Ramos (cell line): ENCODE data around the gene AK8.

Source experiments
- in situ Hi-C: fragments of 300-500 bp; cut with MboI; formaldehyde crosslinking; loops from one replicate; pipeline ENCODE4 v1.14.3; 2022; ENCODE audit warnings: low sequenced_read_pairs; ENCODE audit not compliant: unreplicated experiment

The AK8 gene

DNA sequence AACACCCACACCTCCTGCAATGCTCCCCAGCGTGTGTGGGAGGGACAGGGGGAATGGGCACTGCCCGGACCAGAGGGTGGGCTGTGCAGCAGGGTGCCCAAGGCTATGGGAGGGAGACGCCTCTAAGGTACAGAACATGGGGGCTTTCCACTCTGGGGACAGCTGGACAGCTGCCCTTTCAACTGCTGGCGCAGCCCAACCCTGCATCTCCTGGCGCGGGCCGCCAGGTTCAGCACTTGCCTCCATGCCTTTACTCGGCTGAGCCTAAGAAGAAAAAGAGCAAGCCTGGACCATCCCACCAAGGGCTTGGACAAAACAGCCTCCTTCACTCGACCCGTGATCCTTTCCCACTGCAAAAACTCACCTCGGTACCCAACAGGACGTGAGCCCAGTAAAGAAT, 15.0 kb downstream of the AK8 start:
- in situ Hi-C loops = no loop called here

DNA sequence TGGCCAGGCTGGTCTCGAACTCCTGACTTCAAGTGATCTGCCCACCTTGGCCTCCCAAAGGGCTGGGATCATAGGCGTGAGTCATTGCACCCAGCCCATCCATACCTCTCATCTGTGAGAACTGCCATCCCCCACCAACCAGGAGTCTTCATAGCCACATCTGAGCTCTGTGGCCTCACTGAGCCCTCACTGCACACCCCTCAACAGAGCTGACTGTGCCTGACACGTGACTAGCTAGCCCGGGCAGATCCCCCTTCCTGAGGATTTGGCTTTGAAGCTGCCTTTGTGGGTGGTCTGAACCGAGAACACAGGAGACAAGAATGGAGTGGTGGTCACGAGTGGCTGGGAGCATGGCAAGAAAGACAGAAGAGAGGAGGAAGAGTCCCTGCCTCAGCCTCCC, 15.6 kb downstream of the AK8 start:
- in situ Hi-C loops = no loop called here

DNA sequence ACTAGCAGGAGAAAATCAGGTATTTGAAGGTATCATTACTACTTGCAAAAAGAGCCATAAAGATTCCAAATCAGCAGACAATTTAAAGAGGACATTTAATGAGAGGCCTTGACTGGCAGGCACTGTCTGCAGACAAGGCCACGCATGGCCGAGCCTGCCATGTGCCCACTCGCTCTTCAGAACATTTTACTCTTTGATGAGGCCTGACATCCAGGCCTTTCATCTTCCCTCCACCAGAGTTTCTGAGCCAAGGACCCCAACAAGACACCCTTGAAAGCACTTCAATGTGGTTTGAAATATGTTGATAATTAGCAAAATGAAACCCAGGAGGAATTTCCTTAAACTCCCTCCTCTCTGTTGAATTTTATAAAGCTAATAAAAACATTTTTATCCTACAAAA, 16.4 kb downstream of the AK8 start:
- in situ Hi-C loops = no loop called here

DNA sequence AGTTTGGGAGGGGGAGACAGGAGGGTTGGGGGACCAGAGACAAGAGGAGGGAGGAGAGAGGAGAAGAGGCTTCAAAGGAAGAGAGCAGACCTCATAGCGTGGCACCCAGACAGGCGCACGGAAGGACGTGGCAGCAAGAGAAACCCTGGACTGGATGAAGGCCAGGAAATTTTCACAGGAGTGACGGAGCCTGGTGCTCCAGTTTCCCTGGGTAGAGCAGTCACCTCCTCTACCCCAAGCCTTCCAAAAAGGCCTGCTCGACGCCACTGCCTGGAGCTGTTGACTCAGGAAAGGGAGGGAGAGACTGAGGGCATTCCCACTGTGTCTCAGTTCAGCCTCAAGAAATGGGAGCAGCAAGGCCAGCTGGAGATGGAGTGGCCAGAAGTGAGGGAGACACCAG, 19.3 kb downstream of the AK8 start:
- in situ Hi-C loops = no loop called here

DNA sequence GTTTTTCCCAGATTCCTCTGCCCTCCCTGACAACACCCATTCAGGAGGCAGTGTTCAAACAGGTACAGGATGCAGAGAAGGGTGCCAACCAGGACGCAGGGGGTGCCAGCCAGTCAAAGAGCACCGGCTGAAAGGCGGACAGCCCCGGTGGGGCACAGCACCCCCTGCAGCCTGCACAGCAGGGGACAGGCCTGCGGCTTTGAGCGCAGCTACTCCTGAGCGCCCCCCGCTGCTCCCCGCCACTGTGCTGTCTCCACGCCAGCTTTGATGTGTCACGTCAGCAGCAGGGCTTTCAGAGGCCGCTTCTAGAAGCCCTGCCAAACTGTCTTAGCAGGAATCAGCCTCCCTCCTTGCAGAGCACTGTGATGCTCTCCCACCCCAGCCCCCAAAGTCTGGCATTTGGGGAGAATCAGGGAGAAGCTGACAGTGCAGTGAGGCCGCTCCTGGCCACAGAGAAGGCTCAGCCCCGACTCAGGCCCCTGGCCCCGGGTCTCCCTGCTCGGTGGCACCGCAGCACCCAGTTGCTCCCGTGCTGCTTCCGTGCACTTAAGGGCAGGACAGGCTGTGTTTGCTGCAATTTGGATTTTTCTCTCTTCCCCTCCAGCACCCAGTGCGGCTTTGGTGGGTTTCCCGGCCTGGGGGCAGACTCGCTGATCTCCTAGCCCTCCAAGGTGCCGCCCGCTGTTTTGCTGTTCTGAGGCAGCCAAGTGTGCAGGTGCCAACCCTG, 20.3 kb downstream of the AK8 start:
- in situ Hi-C loops = no loop called here

DNA sequence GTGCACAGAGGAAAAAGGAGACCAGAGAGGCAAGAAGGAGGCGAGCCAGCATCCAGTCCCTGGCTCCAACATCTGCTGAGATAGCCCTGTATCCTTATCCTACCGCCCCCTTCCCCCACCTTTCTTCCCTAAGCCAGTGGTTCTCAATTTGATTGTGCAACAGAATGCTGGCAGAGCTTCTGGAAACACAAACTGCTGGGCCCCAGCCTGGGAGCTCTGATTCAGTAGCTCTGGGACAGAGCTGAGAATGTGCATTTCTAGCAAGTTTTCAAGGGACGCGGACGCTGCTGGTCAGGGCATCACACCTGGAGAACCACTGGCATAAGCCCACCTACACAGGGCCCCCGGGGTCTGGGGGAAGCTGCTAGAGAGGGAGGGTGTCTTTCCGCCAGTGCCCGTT, 21.1 kb downstream of the AK8 start:
- in situ Hi-C loops = no loop called here

DNA sequence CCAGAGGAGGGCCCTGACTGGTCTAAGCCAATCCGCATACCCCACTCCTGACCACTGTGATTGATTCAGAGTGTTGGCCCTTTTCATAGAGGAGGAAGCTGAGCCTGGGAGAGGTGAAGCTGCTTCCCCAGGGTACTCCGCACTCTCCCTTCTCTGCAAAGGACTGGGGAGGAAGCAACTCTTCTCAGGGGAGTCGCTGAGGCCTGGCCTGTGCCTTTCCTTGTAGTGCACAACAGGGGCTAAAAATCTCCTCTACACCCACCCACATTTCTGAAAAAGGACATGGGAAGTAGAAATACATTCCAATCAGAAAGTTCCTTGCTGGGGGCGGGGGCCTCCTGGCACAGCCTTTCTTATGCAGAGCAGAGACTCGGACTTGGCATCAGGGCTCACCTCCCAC, 22.2 kb downstream of the AK8 start:
- in situ Hi-C loops = no loop called here

DNA sequence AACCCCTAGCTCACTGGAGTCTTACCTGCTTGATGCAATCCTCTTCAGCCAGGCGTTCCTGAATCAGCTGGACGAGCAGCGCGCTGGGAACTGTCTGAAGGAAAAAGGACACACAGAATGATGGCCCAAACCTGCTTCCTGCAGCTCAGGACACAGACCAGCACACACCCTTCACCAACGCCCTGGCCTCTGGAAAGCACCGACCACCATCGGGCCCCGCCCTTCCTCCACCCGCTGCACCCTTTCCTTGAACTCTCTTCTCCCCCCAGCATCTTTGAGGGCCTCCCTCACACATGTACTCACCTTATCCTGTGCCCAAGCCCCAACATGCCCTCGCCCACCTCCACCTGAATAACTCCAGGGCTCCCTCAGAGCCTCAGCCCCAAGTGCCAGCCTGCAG, 23.3 kb downstream of the AK8 start:
- in situ Hi-C loops = no loop called here

DNA sequence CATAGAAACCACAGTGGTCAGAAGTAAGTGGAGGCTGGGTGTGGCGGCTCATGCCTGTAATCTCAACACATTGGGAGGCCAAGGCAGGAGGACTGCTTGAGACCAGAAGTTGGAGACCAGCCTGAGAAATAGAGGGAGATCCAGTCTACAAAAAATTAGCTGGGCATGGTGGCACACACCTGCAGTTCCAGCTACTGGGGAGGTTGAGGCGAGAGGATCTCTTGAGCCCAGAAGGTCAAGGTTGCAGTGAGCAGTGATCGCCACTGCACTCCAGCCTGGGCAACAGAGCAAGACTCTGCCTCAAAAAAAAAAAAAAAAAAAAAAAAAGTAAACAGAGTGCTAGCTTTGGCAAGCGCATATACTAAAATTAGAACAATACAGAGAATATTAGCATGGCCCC, 24.6 kb downstream of the AK8 start:
- in situ Hi-C loops = no loop called here

DNA sequence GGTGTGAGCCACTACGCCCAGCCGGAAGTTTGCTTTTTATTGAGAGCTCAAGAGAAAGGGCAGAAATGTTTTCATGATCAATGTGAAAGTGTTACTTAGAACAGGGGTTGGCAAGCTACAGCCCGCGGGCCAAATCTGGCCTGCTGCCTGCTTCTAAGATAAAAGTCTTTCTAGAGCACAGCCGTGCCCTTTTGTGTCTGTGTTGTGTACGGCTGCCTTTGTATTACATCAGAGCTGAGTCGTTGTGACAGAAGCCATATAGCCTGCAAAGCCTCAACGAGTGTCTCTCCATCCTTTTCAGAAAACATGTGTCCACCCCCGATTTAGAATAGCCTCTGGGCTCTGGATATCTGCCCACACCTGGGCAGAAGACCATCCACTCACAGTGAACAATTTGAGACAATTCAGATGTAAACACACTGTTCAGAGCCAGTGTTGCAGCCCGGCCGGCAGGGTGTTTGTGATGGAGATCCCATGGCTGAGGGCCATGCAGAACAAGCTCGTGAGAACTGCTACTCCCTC, 28.8 kb downstream of the AK8 start:
- in situ Hi-C loops = no loop called here

DNA sequence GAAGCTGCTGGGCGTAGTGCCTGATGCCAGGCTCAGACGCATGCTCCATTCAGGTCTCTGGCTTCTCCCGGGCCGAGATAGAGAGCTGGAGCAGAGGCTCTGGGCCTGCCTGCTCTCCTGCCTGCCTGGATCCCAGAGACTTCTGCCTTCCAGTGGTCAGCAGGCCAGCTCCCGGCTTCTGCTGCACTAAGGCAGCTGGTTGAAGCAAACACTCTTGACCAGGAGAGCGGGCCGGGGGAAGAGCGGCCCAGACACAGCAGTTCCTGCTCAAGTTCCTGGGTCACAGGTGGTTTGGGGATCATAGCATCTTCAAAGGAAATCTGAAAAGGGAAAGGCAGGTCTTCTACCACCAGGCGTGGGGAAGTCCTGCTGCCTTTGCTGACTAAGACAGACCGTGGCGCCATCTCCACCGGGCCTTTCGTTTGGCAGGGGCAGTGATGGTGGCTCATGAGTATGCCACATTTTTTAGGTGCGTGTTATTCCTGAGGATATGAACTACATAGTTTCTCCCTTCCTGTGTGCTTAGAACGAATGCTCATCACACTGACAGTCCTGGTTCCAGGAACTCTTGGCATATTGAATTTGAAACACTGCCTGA, 31.1 kb downstream of the AK8 start:
- in situ Hi-C loops = no loop called here

DNA sequence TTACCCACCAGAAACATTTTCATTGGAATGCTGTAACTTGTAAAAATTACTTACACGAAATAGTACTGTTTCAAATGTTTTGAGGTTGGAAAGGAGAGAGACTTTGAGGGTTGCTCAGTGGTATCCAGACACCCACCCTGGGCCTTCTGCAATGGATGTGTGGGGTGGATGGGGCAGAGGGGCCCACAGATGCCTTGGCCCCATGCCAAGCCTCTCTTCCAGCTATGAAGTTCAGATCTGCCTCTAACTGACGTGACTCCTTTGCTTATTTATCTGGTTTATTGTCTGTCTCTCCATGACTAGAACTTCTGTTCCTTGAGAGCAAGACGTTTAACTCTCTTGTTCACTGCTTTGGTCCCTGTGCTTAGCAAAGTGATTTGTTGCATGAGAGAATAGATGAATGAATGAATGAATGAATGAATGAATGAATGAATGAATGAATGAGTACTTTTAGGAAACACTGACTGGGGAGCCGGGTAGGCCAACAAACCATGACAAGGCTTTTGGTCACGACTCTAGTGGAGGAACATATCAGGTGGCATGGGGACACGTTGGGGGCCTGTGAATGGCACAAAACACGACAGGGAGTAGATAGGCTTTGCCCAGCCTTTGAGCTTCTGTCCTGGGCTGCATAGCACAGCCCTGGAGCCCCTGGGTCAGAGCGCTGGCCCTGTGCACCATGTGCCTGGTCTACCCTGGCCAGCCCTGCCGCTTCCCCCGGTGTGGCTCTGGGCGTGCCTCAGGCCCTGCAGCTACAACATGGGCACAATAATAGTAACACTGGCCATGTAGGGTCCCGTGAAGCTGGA, 31.8 kb downstream of the AK8 start:
- in situ Hi-C loops = no loop called here

DNA sequence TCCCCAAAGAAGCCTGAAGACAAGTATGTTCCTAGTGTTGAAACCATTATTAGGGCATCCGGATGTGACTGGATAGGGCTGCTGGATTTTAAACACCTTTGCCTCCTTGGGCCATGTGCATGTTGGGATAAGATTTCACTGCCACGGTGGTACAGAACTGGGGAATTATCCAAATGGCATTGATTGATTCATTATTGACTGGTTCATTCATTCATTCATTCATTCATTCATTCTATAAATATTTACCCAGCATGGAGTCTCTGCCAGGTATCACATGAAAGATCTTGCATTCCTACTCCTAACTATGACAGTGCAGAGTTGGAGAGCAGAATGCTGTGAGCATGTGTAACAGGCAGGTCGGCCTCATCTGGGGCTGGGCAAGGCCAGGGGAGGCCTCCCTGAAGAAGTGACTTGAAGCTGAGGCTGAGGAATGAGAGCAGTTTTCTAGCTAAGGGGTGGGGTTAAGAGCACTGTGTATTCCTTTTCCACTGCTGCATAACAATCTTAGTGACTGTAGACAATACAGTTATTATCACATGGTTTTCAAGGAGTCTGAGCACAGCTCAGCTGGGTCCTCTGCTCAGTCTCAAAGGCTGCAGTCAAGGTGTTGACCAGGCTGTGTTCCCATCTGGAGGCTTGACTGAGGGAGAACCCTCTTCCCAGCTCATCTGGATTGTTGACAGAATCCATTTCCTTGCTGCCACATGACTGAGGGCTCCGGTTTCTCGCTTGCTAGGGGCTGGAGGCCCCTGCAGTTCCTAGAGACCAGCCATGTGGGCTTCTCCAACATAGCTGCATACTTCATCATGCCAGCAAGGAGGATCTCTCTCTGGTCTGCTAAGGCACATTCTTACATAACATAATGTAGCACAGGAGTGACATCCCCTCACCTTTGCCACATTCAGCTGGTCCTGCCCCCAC, 35.7 kb downstream of the AK8 start:
- in situ Hi-C loops = no loop called here

DNA sequence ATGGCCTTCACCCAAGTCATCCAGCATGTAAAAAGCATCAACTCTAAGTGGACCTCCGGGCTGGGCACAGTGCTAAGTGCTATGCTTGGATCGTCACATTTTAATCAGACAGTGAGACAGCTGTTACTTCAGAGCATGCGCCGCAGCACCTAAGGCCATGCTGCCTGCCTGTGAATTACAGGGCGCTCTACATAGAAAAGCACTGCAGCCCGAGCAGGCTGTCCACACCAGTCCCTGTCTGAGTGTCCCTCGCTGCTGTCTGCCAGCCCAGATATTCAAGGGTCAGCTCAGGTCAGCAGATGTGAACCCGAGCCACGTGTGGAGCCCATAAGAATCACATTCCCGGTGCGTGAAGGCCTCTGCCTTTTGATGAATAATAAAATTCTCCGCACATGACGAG, 37.1 kb downstream of the AK8 start:
- in situ Hi-C loops = no loop called here

DNA sequence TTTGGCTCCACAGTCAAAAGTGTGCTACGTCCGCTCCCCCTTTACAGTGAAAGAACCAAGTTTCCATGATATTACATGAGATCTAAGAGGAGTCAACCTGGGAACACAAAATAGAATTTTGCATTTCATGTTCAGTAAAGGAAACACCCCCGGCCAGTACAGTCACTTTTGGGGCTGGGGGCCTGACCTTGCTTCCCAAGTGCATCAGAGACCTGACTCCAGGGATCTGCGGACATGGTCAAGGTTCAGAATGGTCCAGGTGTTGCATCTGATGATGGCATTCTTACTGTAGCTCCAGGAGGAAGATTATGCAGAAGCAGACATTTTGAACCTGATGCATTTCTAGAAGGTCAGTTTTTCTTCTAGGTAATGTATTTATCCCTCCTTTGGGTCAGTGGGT, 39.8 kb downstream of the AK8 start:
- in situ Hi-C loops = no loop called here

DNA sequence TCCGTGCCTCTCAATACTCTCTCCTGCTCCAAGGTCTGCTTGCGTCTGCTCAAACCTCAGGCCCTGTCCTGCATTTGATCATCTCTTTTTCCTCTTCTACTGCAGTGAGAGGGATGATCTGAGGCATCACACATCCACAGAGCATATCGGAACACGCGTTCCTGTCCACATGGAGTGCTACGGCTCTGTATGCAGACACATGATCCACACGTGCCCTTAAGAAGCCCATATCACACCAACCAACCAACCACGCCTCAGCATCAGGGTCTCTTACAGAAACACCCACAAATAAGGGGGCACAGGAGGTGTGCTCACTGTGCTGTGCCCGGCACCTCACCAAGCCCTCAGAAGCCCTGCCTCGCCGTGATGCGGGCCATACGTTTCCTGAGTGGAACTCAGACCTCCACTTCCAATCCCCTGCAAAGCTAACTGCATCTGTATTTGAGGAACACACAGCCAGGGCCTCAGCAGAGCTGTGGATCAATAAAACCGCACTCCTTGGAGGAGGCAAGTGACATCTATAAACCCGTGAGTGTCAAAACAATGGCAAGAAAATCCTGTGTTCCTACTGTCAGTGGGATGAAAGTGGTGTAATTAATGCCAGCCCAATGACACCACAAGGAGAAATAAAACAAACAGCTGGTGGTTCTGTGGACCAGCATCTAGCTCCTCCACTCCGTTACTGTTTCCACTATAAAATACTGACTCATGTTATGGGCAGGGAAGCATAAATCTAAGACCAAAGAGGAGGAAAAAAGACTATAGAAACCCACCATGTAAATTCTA, 40.4 kb downstream of the AK8 start:
- in situ Hi-C loops = no loop called here

DNA sequence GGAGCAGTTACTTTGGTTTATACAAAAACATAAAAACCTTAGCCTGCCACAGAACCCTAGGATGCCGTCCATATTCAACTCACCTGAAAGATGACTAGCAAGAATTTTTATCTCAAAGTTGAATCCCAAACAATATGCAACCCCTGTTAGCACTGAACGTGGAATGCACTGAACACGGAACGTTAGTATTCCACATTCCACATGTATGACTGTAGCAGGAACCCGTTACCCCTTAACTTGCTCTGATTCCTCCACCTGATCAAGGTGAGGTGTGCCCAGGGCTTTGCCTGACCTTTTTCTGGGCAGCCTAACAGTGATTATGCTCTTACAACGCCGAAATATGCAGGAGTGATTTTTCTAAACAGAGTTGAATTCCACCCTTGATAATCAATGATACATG, 43.7 kb downstream of the AK8 start:
- in situ Hi-C loops = no loop called here

DNA sequence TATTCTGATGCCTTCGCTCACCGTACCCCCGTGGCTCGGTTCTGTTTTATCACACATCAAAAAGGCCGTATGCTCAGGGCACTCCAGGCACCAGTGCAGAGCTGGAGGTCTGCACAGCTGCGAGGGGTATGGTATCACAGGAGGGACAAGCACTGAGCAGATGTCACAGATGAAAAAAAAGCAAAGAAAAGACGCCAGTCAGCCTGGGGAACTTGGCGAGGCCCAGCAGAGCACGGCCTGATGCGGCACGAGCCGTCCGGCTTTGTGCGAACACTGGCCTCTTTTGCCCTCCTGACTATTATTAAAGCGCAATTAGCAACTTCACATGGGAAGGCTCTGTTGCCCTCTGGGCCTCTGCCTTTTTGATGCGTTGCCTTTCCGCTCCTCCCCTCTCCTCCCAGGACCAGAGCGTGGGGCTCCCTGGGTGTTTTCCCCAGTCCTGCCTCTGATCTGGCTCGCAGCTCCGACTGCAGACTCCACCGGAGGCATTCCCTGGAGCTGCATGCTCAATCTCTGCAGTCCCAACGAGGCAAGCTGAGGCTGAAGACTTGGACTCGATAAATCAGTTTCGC, 44.4 kb downstream of the AK8 start:
- in situ Hi-C loops = no loop called here

DNA sequence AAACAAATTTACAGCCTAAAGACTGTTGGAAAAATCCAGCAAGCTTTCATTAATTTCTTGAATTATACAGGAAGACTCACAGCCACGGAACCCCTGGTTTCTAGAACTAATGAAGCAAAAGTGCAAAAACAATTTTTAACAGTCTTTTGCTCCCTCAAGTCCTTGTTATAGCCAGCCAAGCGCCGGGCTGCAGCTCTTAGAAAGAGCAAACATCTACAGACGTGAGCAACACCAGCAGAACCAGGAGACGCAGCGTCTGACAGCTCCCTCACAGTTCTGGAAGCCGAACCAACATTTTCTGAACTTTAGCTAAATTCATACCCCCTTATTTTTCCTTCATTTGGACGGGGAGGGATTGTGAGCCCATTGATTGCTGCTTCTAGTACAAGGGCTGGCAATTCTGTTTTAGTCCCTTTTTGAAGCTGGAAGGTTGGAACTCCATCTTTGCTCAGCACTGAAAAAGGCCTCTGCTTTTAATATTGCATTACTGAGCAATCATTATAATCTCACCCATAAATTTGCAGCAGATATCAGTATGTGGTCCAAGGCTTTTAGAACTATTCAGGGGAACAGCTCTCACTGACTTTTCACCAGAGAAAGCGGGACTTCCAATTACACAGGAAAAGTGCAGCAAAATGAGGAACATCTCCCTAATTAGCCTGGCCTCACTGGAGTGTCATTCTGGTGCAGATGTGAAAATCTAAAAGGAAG, 45.8 kb downstream of the AK8 start:
- in situ Hi-C loops = no loop called here
